Measurements from ENCODE around the gene SPI1. TPM values are rescaled to one million over a fixed set of nuclear protein-coding genes. Genes with fewer than 3 reads are reported as not detected.

Gene SPI1
- polyA plus RNA-seq, 1 donor = 10.2 TPM

DNA sequence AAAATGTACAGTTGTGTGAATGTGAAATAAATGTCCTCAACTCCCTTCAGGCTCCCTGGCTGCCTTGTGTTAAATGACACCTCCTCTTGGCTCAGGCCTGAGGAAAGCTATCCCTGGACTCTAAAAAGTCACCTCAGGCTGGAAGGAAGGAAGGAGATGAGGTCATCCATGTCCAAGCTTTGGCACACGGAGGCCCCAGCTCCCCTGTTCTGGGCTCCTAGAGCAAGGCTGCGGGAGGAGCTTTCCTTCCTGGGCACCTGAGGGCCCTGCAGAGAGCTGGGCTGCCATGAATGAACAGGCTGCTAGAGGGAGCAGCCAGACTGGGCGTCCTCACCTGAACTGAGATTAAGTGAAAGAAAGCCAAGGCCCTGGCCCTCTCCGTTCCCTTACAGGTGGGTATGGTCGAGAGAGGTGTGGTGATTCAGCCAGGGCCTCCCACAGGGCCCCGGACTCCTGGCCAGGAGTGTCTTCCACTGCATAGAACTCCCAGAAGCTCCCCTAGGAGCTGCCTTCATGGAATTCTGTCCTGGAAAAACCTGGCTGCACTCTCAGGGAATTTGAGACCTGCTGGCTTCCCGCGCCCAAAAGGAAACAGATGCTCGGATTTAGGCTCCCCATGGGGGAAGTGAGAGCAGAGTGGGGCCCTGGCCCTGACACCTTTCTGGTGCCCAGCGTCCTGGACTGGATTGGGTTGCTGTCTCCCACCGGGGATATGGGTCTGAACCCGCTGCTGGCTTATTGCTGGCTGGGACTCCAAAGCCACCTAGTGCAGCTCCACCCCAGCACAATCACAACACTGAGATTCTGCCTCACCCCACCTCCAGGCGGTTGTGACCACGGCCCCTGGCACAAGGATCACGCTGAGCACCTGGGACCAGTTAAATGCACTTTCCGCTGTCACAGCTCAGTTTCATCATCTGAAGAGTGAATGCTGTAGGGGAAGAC lies 48.1 kb downstream of the SPI1 start:
- Histone ChIP-seq H3K27ac (ENCODE audit: low read length) (no peak overlapping the region), H3K4me3 (ENCODE audit: low read length) (no peak overlapping the region), H3K27me3 (ENCODE audit: control insufficient read depth, insufficient read depth, low read length) (no peaks in the 10 kb centered on the region), H3K36me3 (ENCODE audit: control insufficient read depth, insufficient read depth, low read length) (peaks cover 6% of the 10 kb centered on the region), H3K9me3 (ENCODE audit: control insufficient read depth, low read depth, low read length) (no peaks in the 10 kb centered on the region), H3K4me1 (ENCODE audit: control insufficient read depth, insufficient read depth, low read length) (peaks cover 17% of the 10 kb centered on the region)
- DNase-seq = peak in 1 of 2 donors; percentile 31
- no CpG with 5 or more reads among the region's 16 CpGs for WGBS (ENCODE audit: insufficient coverage, low lambda C conversion rate)

GRCh38 chr11:47329431-47329986 lies 48.8 kb downstream of the SPI1 start:
- Histone ChIP-seq H3K9me3 (ENCODE audit: control insufficient read depth, low read depth, low read length) (no peaks in the 10 kb centered on the region), H3K27ac (ENCODE audit: low read length) (no peak overlapping the region), H3K36me3 (ENCODE audit: control insufficient read depth, insufficient read depth, low read length) (peaks cover 6% of the 10 kb centered on the region), H3K4me3 (ENCODE audit: low read length) (no peak overlapping the region), H3K27me3 (ENCODE audit: control insufficient read depth, insufficient read depth, low read length) (no peaks in the 10 kb centered on the region), H3K4me1 (ENCODE audit: control insufficient read depth, insufficient read depth, low read length) (peaks cover 17% of the 10 kb centered on the region)
- WGBS (ENCODE audit: insufficient coverage, low lambda C conversion rate) = no CpG with 5 or more reads among the region's 12 CpGs
- no peak for DNase-seq

- Histone ChIP-seq H3K4me1 (ENCODE audit: control insufficient read depth, insufficient read depth, low read length) (peaks cover 17% of the 10 kb centered on the region), H3K27me3 (ENCODE audit: control insufficient read depth, insufficient read depth, low read length) (no peaks in the 10 kb centered on the region), H3K9me3 (ENCODE audit: control insufficient read depth, low read depth, low read length) (no peaks in the 10 kb centered on the region), H3K27ac (ENCODE audit: low read length) (no peak overlapping the region), H3K4me3 (ENCODE audit: low read length) (no peak overlapping the region), H3K36me3 (ENCODE audit: control insufficient read depth, insufficient read depth, low read length) (peaks cover 6% of the 10 kb centered on the region)
- DNase-seq = no peak
- WGBS (ENCODE audit: insufficient coverage, low lambda C conversion rate) = no CpG with 5 or more reads among the region's 29 CpGs
Measured at GRCh38 chr11:47328449-47329390, 49.6 kb downstream of the SPI1 start.

DNA sequence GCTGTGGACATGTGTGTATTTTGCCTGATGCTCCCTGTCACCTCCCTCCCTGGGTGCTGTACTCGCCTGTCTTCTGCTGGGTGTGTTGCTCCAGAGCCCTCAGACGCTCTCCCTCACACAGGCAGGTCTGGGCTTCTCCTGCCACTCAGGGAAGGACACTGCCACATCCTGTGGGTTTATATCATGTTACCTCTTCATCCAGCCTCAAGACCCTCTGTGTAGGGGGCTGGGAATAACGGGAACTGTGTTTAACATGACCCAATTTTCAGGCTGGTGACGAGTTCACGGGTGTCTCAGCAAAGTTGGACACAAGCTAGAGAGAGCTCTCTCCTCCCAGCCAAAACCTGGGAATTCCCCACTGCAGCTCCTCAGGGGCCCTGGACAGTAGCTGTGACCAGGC lies 50.4 kb downstream of the SPI1 start:
- no peaks in the 10 kb centered on the region for H3K9me3 ChIP-seq (ENCODE audit: control insufficient read depth, low read depth, low read length)
- peaks cover 6% of the 10 kb centered on the region for H3K36me3 ChIP-seq (ENCODE audit: control insufficient read depth, insufficient read depth, low read length)
- no peak for DNase-seq
- no peaks in the 10 kb centered on the region for H3K27me3 ChIP-seq (ENCODE audit: control insufficient read depth, insufficient read depth, low read length)
- no peak overlapping the region for H3K27ac ChIP-seq (ENCODE audit: low read length)
- H3K4me1 ChIP-seq (ENCODE audit: control insufficient read depth, insufficient read depth, low read length) = peaks cover 17% of the 10 kb centered on the region
- WGBS (ENCODE audit: insufficient coverage, low lambda C conversion rate) = no CpG with 5 or more reads among the region's 5 CpGs
- no peak overlapping the region for H3K4me3 ChIP-seq (ENCODE audit: low read length)

DNA sequence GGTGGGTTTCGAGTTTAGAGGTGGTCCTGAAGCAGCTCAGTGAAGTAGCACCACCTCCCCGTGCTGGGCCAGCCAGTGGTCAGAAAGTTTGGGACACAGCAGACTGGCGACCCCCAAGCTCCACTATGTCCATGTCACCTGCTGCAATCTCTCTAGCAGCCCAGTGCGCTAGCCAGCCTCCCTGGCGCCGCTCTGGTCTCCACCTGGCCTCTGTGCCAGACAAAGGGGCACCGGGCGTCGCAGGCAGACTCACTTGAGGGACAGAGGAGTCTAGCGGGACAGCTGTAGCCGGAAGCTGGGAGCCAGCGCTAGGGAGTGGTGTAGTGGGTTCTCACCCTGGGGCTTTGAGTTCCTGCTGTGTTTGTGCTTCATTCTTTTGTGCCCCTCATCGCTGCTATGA lies 51.3 kb downstream of the SPI1 start:
- no CpG with 5 or more reads among the region's 13 CpGs for WGBS (ENCODE audit: insufficient coverage, low lambda C conversion rate)
- no peak for DNase-seq
- Histone ChIP-seq H3K27ac (ENCODE audit: low read length) (no peak overlapping the region), H3K4me3 (ENCODE audit: low read length) (no peak overlapping the region), H3K4me1 (ENCODE audit: control insufficient read depth, insufficient read depth, low read length) (peaks cover 11% of the 10 kb centered on the region), H3K36me3 (ENCODE audit: control insufficient read depth, insufficient read depth, low read length) (peaks cover 8% of the 10 kb centered on the region), H3K9me3 (ENCODE audit: control insufficient read depth, low read depth, low read length) (no peaks in the 10 kb centered on the region), H3K27me3 (ENCODE audit: control insufficient read depth, insufficient read depth, low read length) (no peaks in the 10 kb centered on the region)

- H3K4me1 ChIP-seq (ENCODE audit: control insufficient read depth, insufficient read depth, low read length) = peaks cover 4% of the 10 kb centered on the region
- H3K27me3 ChIP-seq (ENCODE audit: control insufficient read depth, insufficient read depth, low read length) = no peaks in the 10 kb centered on the region
- no peak overlapping the region for H3K27ac ChIP-seq (ENCODE audit: low read length)
- no peak for DNase-seq
- no peaks in the 10 kb centered on the region for H3K9me3 ChIP-seq (ENCODE audit: control insufficient read depth, low read depth, low read length)
- H3K4me3 ChIP-seq (ENCODE audit: low read length) = no peak overlapping the region
- peaks cover 15% of the 10 kb centered on the region for H3K36me3 ChIP-seq (ENCODE audit: control insufficient read depth, insufficient read depth, low read length)
- no CpG with 5 or more reads among the region's 12 CpGs for WGBS (ENCODE audit: insufficient coverage, low lambda C conversion rate)
Measured at GRCh38 chr11:47326198-47326597, 52.1 kb downstream of the SPI1 start.

- Histone ChIP-seq H3K4me3 (ENCODE audit: low read length) (no peak overlapping the region), H3K36me3 (ENCODE audit: control insufficient read depth, insufficient read depth, low read length) (peaks cover 11% of the 10 kb centered on the region)
- 94% methylated on average over 2 of the region's 15 CpGs for WGBS (ENCODE audit: insufficient coverage, low lambda C conversion rate)
Measured at GRCh38 chr11:47325271-47326041, 52.9 kb downstream of the SPI1 start.

GRCh38 chr11:47324520-47324919 lies 53.8 kb downstream of the SPI1 start:
- Histone ChIP-seq H3K27ac (ENCODE audit: low read length) (no peak overlapping the region), H3K9me3 (ENCODE audit: control insufficient read depth, low read depth, low read length) (no peaks in the 10 kb centered on the region), H3K27me3 (ENCODE audit: control insufficient read depth, insufficient read depth, low read length) (no peaks in the 10 kb centered on the region), H3K36me3 (ENCODE audit: control insufficient read depth, insufficient read depth, low read length) (peaks cover 9% of the 10 kb centered on the region), H3K4me3 (ENCODE audit: low read length) (no peak overlapping the region), H3K4me1 (ENCODE audit: control insufficient read depth, insufficient read depth, low read length) (no peaks in the 10 kb centered on the region)
- WGBS (ENCODE audit: insufficient coverage, low lambda C conversion rate) = no CpG with 5 or more reads among the region's 12 CpGs
- no peak for DNase-seq

More at GRCh38 chr11:47325271-47326041, 52.9 kb downstream of the SPI1 start:
- DNase-seq = no peak
- Histone ChIP-seq H3K27ac (ENCODE audit: low read length) (no peak overlapping the region), H3K27me3 (ENCODE audit: control insufficient read depth, insufficient read depth, low read length) (no peaks in the 10 kb centered on the region), H3K4me1 (ENCODE audit: control insufficient read depth, insufficient read depth, low read length) (peaks cover 3% of the 10 kb centered on the region), H3K9me3 (ENCODE audit: control insufficient read depth, low read depth, low read length) (no peaks in the 10 kb centered on the region)

DNA sequence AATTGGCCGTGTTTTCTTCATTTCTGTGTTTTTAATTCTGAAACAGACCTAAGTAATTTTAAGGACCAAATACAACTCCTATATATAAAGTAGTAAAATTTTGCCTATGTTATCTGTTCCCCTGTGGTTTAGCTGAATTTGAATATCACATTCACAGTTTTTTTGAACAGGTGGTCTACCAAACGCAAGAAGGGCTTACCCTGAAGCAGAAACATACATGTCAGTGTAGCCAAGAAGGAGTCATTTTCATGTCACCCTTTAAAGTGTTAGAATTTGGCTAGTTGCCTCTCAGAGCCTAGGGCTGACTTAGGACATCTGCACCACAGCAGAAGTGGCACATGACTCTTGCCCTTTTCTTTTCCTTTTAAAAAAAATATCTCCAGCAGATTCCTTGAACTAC lies 60.2 kb downstream of the SPI1 start:
- Histone ChIP-seq H3K4me1 (ENCODE audit: control insufficient read depth, insufficient read depth, low read length) (no peaks in the 10 kb centered on the region), H3K36me3 (ENCODE audit: control insufficient read depth, insufficient read depth, low read length) (peaks cover 45% of the 10 kb centered on the region), H3K4me3 (ENCODE audit: low read length) (no peak overlapping the region), H3K9me3 (ENCODE audit: control insufficient read depth, low read depth, low read length) (no peaks in the 10 kb centered on the region), H3K27ac (ENCODE audit: low read length) (no peak overlapping the region), H3K27me3 (ENCODE audit: control insufficient read depth, insufficient read depth, low read length) (no peaks in the 10 kb centered on the region)
- WGBS (ENCODE audit: insufficient coverage, low lambda C conversion rate) = 100% methylated on average over 1 of the region's 2 CpGs
- no peak for DNase-seq
